ENCODE results near the gene OTUB1. TPM values are rescaled to one million over a fixed set of nuclear protein-coding genes. Genes with fewer than 3 reads are reported as not detected.

Gene OTUB1
- total and polyA plus RNA-seq, 2 of the 13 experiments (the other 11 are each of a cell fraction or from before 2014, with no cell fraction given): 58.8 to 130 TPM

DNA sequence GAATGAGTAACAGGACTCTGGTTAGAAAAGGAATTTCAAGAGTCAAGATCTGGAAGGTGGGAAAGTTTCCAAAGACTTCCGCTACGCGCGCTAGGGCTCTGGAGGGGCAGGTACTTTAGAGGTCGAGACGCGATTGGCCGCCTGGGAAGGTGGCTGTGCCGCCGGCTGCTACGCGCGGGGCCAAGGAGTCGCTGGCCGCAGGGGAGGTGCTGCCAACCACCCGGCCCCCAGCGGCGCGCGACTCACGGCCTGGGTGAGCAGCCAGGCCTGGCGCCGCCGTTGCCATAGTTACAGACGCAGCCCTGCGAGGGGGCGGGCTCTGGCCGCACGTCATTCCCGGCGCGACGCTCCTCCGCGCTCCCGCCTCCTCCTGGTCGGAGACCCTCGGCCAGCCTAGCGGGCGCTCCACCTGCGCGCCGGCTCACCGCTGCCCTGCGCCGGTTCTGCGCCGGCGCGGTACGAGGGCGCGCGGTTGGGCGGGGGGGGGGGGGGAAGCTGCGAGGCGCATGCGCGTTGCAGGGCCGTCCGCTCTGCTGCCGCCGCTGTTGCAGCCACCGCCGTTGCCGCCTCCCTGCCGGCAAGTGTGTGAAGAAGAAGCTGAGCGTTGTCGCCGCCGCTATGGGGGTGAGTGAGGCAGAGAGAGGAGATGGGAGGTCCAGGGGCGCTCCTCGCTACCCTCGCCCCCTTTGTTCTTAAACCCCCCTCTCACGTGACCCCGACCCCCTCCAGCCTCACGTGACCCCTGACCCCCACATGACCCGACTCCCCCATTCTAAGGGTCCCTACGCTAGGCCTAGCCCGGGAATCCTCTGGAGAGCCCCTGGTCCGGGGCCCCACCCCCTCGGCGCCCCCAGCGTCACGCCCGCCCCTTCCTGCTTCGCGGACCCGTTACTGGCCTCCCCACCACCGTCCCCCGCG, 47.5 kb upstream of the OTUB1 start, which contains the start of gene NAA40 (continued):
- TF ChIP-seq NFYB (CRISPR knock-in tag; IDR thresholded peaks at IDR 0.05) (peak; percentile 69), ZNF232 (CRISPR knock-in tag; IDR thresholded peaks at IDR 0.05; ENCODE audit: borderline replicate concordance) (no peak), MATR3 (CRISPR knock-in tag; IDR thresholded peaks at IDR 0.05) (no peak), ZC3H13 (CRISPR knock-in tag; IDR thresholded peaks at IDR 0.05) (no peak), NR2F6 (IDR thresholded peaks at IDR 0.05) (no peak; the same call in 1 of the 2 replicates), NR2F6 (CRISPR knock-in tag; IDR thresholded peaks at IDR 0.05) (no peak), DZIP1 (CRISPR knock-in tag; IDR thresholded peaks at IDR 0.05) (no peak), SRSF1 (optimal IDR thresholded peaks at IDR 0.05; ENCODE audit: low read depth, low read length) (peak; percentile 24), ZNF530 (CRISPR knock-in tag; IDR thresholded peaks at IDR 0.05; ENCODE audit: low read depth) (no peak), ZNF12 (CRISPR knock-in tag; IDR thresholded peaks at IDR 0.05) (no peak), CAMTA2 (CRISPR knock-in tag; IDR thresholded peaks at IDR 0.05; ENCODE audit: borderline replicate concordance) (no peak), FOXO4 (CRISPR knock-in tag; conservative IDR thresholded peaks at IDR 0.05) (no peak), TCF12 (IDR thresholded peaks at IDR 0.05) (no peak), TCF12 (CRISPR knock-in tag; IDR thresholded peaks at IDR 0.05) (no peak), ZNF614 (CRISPR knock-in tag; IDR thresholded peaks at IDR 0.05; ENCODE audit: borderline replicate concordance) (peak; percentile 34; the same call in 1 of the 2 replicates), LBX2 (CRISPR knock-in tag; IDR thresholded peaks at IDR 0.05; ENCODE audit: borderline replicate concordance) (no peak), POGZ (CRISPR knock-in tag; IDR thresholded peaks at IDR 0.05) (no peak; the same call in 1 of the 2 replicates)
- TF ChIP-seq, protein P1, sequence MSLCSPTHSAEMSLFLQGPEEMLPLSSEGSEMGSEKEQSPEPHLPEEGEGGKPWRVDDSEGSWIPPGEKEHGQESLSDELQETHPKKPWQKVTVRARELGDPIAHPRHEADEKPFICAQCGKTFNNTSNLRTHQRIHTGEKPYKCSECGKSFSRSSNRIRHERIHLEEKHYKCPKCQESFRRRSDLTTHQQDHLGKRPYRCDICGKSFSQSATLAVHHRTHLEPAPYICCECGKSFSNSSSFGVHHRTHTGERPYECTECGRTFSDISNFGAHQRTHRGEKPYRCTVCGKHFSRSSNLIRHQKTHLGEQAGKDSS (CRISPR knock-in tag; IDR thresholded peaks at IDR 0.05; ENCODE audit: borderline replicate concordance, low read depth): 0 out of 2 replicates have a peak, but pooled peaks have one; percentile 48
- TF ChIP-seq, protein P2, sequence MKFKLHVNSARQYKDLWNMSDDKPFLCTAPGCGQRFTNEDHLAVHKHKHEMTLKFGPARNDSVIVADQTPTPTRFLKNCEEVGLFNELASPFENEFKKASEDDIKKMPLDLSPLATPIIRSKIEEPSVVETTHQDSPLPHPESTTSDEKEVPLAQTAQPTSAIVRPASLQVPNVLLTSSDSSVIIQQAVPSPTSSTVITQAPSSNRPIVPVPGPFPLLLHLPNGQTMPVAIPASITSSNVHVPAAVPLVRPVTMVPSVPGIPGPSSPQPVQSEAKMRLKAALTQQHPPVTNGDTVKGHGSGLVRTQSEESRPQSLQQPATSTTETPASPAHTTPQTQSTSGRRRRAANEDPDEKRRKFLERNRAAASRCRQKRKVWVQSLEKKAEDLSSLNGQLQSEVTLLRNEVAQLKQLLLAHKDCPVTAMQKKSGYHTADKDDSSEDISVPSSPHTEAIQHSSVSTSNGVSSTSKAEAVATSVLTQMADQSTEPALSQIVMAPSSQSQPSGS (CRISPR knock-in tag; IDR thresholded peaks at IDR 0.05): peak; percentile 56; the same call in 1 of the 2 replicates
- TF ChIP-seq, protein P3, sequence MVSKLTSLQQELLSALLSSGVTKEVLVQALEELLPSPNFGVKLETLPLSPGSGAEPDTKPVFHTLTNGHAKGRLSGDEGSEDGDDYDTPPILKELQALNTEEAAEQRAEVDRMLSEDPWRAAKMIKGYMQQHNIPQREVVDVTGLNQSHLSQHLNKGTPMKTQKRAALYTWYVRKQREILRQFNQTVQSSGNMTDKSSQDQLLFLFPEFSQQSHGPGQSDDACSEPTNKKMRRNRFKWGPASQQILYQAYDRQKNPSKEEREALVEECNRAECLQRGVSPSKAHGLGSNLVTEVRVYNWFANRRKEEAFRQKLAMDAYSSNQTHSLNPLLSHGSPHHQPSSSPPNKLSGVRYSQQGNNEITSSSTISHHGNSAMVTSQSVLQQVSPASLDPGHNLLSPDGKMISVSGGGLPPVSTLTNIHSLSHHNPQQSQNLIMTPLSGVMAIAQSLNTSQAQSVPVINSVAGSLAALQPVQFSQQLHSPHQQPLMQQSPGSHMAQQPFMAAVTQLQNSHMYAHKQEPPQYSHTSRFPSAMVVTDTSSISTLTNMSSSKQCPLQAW (CRISPR knock-in tag; IDR thresholded peaks at IDR 0.05): no peak
